Right lobe of liver (tissue), 6 donors: ENCODE results near the gene AHNAK. TPM values are rescaled to one million over a fixed set of nuclear protein-coding genes. Genes with fewer than 3 reads are reported as not detected.

Experiments
- ATAC-seq, 4 donors: fragments of 200-7000 bp; cut with Tn5 transposase; one replicate each; pipeline ENCODE4 v1.9.1; 2020; ENCODE audit warnings: mild to moderate bottlenecking in 4 of 4, moderate library complexity in 4 of 4
- DNase-seq, 3 donors: peaks; one replicate each; pipeline ENCODE4 v3.0.0-alpha.2; 2020
- H3K27ac ChIP-seq, 3 donors: fragments of 200-600 bp; one replicate each; pipeline ENCODE4 v1.8.0; 2022
- H3K27me3 ChIP-seq, 2 donors: fragments of 200-600 bp; one replicate each; pipeline ENCODE4 v1.8.0; 2022
- H3K36me3 ChIP-seq, 4 donors: fragments of 200-600 bp; sonication (generic) in 1 of 4; one replicate each; pipeline versions ENCODE4 v1.5.1 to v1.8.0; 2017 to 2022; ENCODE audit warnings: control low read depth in 1 of 4
- H3K4me1 ChIP-seq, 4 donors: fragments of 200-600 bp; sonication (generic) in 1 of 4; one replicate each; pipeline versions ENCODE4 v1.5.1 to v1.8.0; 2017 to 2022; ENCODE audit warnings: control low read depth in 1 of 4
- H3K4me3 ChIP-seq, 3 donors: fragments of 200-600 bp; one replicate each; pipeline ENCODE4 v1.8.0; 2022
- H3K9me3 ChIP-seq, 4 donors: fragments of 200-600 bp; sonication (generic) in 1 of 4; one replicate each; pipeline versions ENCODE4 v1.5.1 to v1.8.0; 2017 to 2022; ENCODE audit warnings: control low read depth in 1 of 4
- POLR2A ChIP-seq: fragments of 450-650 bp; IDR thresholded peaks from one replicate; pipeline ENCODE4 v1.6.1; 2017; ENCODE audit warnings: antibody characterized with exemption, mild to moderate bottlenecking
- WGBS: methylation state at CpG from one replicate; pipeline ENCODE4 v1.1.6; 2018; ENCODE audit warnings: low coverage, low lambda C conversion rate; ENCODE audit not compliant: insufficient coverage; ENCODE audit errors: missing lambda C conversion rate; 5-methylcytosine and 5-hydroxymethylcytosine counted together
- intact Hi-C, 2 donors: fragments of 100-400 bp; cut with DNase I; formaldehyde crosslinking; loops; one replicate each; pipeline versions ENCODE4 v1.11.2 to v1.14.1; 2022
- total RNA-seq, 6 experiments: library from RNA; depleted of rRNA in 2 of 6; stranded (reverse); fragments of >200 nt in 2 of 6; fragmentation: NEBNext Ultra II Directional in 3 of 6; extraction: Animal tissue kit (Norgen Biotek cat#: 25700) in 3 of 6; gene quantifications; one replicate each; pipeline versions ENCODE4 v1.1.0 to v1.2.4, GENCODE V29; 2016 to 2023
- TF ChIP-seq, protein P1 (sequence below), 4 donors: fragments of 200-600 bp in 3 of 4; fragments of 450-650 bp in 1 of 4; IDR thresholded peaks; one replicate each; pipeline versions ENCODE4 v1.5.1 to v1.8.0; 2016 to 2022; ENCODE audit warnings: antibody characterized with exemption in 4 of 4, mild to moderate bottlenecking in 2 of 4
- donor health status: DM: no; HTN: yes; CAD: no.
- donor health status: DM: no; HTN: no; CAD: no.
- donor health status: DM: no; HTN: no; CAD: no.
- donor health status: DM: no; HTN: yes; CAD: no.
- donor health status: DM: no; HTN: yes; CAD: no.

AHNAK gene
- total RNA-seq, 6 experiments from 2014 or later, result 91.0 to 180 (median 113) TPM

- intact Hi-C loops, result loop anchor here in 1 of 2 donors (5.0 kb wide), 1 partner anchor 123 kb away; no protein-coding TSS in a partner anchor
Measured at GRCh38 chr11:62544581-62545436, 1.8 kb downstream of the AHNAK start.

DNA sequence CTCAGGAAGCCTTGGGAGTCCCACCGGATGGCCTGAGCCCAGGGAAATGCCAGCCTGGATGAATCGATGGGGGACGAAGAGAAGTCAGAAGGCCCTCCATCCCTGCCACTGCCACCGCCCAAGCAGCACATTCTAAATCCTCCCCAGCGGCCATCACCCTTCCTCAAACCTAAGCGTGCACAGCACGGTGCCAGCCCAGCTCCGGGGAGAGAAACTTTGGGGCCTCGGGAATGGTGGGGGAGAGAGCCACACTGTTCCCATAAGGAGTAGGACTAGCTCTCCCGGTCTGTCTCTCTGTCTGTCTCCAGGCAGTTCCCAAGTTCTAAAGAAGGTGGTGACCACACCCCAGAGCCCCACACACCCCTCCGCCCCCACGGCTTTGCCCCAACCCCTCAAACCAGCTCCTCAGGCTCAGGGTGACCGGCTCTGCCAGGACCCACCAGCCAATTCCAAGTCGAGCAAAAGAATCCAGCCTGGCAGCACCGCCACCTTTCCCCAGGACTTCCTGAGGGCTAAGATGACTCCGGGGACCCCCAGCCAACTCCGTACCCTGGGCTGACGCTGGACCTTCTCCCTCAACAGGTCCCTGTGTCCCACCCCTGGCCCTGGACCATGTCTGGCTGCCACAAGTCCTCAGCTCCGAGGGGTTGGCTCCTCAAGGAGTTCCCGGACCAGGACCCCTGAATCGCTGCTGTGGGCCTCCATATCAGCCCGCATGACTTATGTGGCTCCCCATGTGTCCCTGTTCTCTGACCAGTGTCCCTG, 2.7 kb downstream of the AHNAK start:
- intact Hi-C loops, result loop anchor here in 1 of 2 donors (5.0 kb wide), 1 partner anchor 122 kb away; no protein-coding TSS in a partner anchor
- no peak for DNase-seq
- peak overlapping the region; percentile 80 to 97 (median 92) for H3K4me3 ChIP-seq

More at GRCh38 chr11:62544581-62545436, 1.8 kb downstream of the AHNAK start:
- peak overlapping the region; percentile 80 to 97 (median 92) for H3K4me3 ChIP-seq
- peaks cover 0 to 71% (median 34%) of the 10 kb centered on the region in 4 donors for H3K4me1 ChIP-seq
- peak overlapping the region; percentile 90 to 96 (median 94) for H3K27ac ChIP-seq
- no peaks in the 10 kb centered on the region for H3K9me3 ChIP-seq
- DNase-seq (no peak), ATAC-seq (no peak)
- WGBS, result 7% methylated on average over 10 of the region's 32 CpGs
- H3K36me3 ChIP-seq, result no peaks in the 10 kb centered on the region
- TF ChIP-seq, protein P1, sequence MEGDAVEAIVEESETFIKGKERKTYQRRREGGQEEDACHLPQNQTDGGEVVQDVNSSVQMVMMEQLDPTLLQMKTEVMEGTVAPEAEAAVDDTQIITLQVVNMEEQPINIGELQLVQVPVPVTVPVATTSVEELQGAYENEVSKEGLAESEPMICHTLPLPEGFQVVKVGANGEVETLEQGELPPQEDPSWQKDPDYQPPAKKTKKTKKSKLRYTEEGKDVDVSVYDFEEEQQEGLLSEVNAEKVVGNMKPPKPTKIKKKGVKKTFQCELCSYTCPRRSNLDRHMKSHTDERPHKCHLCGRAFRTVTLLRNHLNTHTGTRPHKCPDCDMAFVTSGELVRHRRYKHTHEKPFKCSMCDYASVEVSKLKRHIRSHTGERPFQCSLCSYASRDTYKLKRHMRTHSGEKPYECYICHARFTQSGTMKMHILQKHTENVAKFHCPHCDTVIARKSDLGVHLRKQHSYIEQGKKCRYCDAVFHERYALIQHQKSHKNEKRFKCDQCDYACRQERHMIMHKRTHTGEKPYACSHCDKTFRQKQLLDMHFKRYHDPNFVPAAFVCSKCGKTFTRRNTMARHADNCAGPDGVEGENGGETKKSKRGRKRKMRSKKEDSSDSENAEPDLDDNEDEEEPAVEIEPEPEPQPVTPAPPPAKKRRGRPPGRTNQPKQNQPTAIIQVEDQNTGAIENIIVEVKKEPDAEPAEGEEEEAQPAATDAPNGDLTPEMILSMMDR (IDR thresholded peaks at IDR 0.05), result no peak
- TF ChIP-seq POLR2A, result no peak
- H3K27me3 ChIP-seq, result no peaks in the 10 kb centered on the region

GRCh38 chr11:62542750-62543567, 3.6 kb downstream of the AHNAK start:
- no peaks in the 10 kb centered on the region for H3K9me3 ChIP-seq
- H3K36me3 ChIP-seq, result no peaks in the 10 kb centered on the region
- 0% methylated on average over 13 of the region's 30 CpGs for WGBS
- H3K4me1 ChIP-seq, result peaks cover 0 to 60% (median 32%) of the 10 kb centered on the region in 4 donors
- no peak for TF ChIP-seq POLR2A
- TF ChIP-seq, protein P1 (IDR thresholded peaks at IDR 0.05), result peak; percentile 98 to 99 (median 98)
- ATAC-seq, result peak; percentile 59 to 62 (median 61)
- no peaks in the 10 kb centered on the region for H3K27me3 ChIP-seq
- intact Hi-C loops, result loop anchor here in 1 of 2 donors (5.0 kb wide), 1 partner anchor 121 kb away; no protein-coding TSS in a partner anchor
- peak; percentile 76 to 82 (median 79) for DNase-seq
- H3K27ac ChIP-seq, result peak overlapping the region; percentile 46 to 96 (median 52)
- H3K4me3 ChIP-seq, result peak overlapping the region; percentile 44 to 97 (median 80)

More for the DNA sequence above, 2.7 kb downstream of the AHNAK start:
- 13% methylated on average over 3 of the region's 22 CpGs for WGBS
- TF ChIP-seq, protein P1 (IDR thresholded peaks at IDR 0.05), result no peak
- TF ChIP-seq POLR2A, result no peak
- ATAC-seq, result no peak
- no peaks in the 10 kb centered on the region for H3K27me3 ChIP-seq
- peaks cover 0 to 69% (median 36%) of the 10 kb centered on the region in 4 donors for H3K4me1 ChIP-seq
- H3K27ac ChIP-seq, result peak overlapping the region; percentile 46 to 96 (median 52)
- H3K9me3 ChIP-seq, result no peaks in the 10 kb centered on the region
- H3K36me3 ChIP-seq, result no peaks in the 10 kb centered on the region
